Stimulated activated CD4-positive, alpha-beta T cell treated with anti-CD3 and anti-CD28 coated beads, Interleukin-1b, Interleukin-23, amount 100 ng/mL, for 24 hours (primary cell): ENCODE measurements around the gene CSK.

Experiments used
- DNase-seq, 4 experiments: peaks; one replicate each; pipeline ENCODE4 v3.0.0-alpha.2; 2020; ENCODE audit warnings: low read depth in 4 of 4, low spot score in 1 of 4

CSK gene

GRCh38 chr15:74840851-74841775 is 59.2 kb downstream of the CSK start:
- DNase-seq: no peak

GRCh38 chr15:74841891-74842373 is 60.1 kb downstream of the CSK start:
- DNase-seq: no peak

DNA sequence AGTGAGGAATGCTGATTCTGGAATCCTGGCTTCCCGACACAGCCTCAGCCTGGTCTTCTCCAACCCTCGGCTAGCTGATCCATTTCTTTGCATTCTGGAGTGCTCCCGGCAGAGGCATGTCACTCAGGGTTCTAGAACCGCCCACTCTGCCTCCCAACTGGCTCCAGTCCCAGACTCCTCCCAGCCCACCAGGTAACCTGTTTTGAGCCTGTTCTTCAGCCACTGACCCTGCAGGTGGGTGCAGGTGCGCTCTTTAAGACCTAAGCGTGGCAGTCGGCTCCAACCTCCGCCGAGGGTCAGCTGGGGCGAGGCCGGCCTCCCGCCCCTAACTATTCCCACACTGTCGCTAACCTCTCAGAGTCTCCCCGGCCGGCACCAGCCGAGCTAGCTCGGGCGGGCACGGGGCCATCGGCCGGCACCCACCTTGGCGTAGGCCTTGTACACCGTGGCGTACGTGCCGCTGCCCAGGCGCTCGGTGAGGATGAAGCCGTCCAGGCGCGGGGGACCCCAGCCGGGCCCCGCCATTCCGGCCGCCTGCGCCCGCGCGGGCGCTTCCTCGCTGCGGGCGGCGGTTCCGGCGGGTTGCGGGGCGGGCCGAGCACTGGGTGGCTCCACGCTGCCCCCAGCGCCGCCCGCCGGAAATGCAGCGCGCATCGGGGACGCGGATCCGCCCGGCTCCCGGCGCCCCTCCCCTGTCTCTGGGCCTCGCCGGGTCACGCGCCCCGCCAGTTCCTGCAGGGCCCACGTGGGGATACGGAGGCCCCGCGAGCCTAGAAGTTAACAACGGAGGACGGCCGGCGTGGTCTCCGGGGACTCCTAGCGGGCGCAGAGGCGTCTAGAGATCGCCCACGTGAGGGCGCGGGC is 60.9 kb downstream of the CSK start, which contains the start of gene ULK3:
TSS of gene ULK3 (minus strand) at position 576 of the 864 bp plus-strand sequence. CDS start at position 525, 51 bp downstream.
- DNase-seq: peak; percentile 81 to 92 (median 85)

DNA sequence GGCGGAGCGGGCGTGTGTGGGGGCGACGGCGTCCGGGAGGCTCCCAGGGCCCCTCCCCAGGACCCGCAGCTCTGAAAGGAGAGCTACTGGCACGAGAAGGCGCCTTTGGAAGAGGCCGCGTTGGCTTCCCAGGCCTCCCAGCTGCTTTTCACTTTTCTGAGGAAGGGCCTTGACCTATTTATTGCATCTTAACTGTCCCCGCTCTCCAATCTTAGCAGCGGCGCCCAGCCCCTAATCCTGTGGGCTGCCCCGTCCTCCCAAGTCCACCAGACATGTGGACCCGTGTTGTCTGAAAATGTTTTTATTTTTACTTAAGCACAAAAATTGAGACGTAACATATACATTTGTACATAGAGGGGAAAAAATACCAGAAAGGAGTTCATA is 61.6 kb downstream of the CSK start:
- no peak for DNase-seq

DNA sequence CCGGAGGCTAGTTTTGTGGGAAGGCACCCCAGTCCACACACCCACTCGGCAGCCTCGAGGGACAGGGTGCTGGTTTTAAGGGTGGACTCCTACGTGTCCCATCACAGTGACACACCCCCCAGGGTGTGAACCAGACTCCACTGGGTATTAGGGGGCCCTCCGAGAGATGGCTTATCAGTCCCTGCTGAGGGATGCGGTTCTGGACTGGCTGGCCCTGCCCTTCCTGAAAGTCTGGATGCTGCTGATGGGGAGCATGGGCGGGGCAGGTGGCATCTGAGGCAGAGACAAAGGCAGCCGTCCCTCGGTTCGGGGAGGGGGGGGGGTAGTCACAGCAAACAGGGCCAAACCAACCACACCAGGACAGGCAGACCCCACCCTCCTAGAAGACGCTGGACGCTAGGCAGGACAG is 62.0 kb downstream of the CSK start:
- DNase-seq: no peak

GRCh38 chr15:74844319-74845207 is 62.7 kb downstream of the CSK start:
- DNase-seq: no peak

DNA sequence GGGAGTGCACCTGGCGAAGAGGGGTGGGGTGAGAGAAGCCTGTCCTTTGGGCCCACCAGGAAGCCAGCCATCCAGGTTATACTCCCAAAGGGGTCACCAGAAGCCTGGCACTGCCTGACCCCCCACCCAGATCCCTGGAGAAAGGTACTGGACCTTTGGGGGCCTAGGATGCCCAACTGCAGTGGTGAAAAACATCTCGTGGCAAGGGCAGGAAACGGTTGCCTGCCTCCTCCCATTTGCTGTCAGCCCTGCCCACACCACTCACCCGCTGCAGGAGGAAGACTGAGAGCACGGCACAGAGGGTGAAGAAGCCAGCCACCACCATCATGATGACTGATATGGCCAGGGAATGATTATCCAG is 63.3 kb downstream of the CSK start:
- peak in 2 of 4 experiments; percentile 36 to 40 for DNase-seq

- no peak for DNase-seq
Measured at GRCh38 chr15:74845581-74845980, 63.7 kb downstream of the CSK start.

DNA sequence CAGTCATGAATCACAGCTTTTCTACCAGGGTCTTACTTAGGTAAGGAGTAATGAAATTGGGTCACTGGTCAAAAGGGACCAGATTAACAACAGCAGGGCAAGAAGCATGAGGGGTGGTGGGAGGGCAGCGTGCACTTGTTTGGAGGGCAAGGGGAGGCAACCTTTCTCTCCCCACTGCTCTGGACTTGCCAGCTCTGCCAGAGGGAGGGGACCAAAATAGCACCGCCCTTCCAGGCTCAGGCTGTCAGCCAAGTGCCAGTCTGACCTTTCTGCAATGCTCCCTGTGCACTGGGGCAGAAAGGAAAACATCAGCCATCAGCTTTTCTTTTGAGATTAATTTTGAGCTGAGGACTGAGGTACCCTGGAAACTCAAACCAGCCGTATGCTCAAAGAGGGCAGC is 65.6 kb downstream of the CSK start:
- DNase-seq: no peak

DNA sequence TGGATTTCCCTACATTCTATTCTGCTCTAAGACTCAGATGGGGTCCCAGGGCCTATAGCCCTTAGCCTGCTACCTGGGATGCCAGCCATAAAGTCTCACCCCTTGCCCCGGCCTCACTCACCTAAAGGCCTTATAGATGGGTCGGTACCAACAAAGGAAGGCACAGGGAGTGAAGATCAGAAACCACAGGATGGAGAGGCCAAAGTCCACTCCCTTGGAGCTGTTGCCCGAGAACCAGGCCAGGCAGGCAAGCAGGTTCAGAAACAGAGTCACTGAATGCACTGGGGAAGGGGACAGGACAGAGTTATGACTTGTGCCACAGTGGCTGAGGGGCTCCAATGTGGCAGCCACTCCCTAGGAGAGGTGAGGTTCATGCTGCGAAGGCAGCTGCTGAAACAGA is 68.5 kb downstream of the CSK start:
- DNase-seq: no peak

DNA sequence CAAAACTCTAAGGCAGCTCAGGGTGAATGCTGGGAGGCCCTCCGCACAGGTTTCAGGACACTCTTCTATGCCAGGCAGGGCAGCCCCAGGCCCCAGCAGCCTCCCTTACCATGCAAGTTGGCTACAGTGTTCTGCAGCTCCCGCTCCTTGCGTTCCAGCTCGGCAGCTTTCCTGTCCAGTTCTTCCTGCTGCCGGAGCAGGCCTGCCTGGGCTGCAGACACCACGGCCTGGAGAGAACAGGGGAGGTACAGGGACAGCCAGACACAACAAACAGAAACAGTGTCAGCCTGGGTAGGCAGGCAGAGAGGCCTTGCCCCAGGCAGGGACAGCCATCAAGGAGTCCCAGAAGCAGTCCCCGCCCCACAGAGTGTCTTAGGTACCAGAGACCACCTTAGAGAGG is 70.1 kb downstream of the CSK start:
- no peak for DNase-seq
